Esophagus squamous epithelium (tissue), 4 donors: ENCODE results near the gene RPGR.

Experiments used
- POLR2A ChIP-seq, 4 donors: fragments of 450-650 bp; IDR thresholded peaks; one replicate each; pipeline ENCODE4 v1.6.1; 2017; ENCODE audit warnings: antibody characterized with exemption in 4 of 4, mild to moderate bottlenecking in 4 of 4, moderate library complexity in 3 of 4
- TF ChIP-seq, protein P1 (sequence below), 6 experiments: fragments of 450-650 bp in 4 of 6; fragments of 200-600 bp in 2 of 6; sonication (generic) in 2 of 6; IDR thresholded peaks; one replicate each; pipeline ENCODE4 v1.5.1; 2016 to 2019; ENCODE audit warnings: antibody characterized with exemption in 6 of 6, mild to moderate bottlenecking in 4 of 6, moderate library complexity in 4 of 6

DNA sequence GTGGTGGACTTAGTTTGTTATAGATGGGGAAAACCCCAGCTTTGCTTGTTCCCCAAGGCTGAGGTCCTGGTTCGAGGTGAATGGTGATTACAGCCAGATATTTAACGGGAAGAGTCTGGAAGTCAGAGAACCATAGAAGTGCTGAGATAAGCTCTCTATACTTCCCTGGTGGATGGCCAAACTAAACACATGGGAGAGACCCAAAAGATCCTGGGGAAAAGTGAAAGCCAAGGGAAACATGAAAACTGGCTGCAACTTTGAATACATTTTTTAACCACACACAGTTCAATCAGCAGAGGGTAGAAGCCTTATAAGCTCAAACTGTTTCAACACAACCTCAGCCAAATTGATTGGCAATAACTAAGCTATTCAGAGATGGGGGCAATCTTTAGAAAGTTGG is 77.3 kb downstream of the RPGR start:
- TF ChIP-seq, protein P1, sequence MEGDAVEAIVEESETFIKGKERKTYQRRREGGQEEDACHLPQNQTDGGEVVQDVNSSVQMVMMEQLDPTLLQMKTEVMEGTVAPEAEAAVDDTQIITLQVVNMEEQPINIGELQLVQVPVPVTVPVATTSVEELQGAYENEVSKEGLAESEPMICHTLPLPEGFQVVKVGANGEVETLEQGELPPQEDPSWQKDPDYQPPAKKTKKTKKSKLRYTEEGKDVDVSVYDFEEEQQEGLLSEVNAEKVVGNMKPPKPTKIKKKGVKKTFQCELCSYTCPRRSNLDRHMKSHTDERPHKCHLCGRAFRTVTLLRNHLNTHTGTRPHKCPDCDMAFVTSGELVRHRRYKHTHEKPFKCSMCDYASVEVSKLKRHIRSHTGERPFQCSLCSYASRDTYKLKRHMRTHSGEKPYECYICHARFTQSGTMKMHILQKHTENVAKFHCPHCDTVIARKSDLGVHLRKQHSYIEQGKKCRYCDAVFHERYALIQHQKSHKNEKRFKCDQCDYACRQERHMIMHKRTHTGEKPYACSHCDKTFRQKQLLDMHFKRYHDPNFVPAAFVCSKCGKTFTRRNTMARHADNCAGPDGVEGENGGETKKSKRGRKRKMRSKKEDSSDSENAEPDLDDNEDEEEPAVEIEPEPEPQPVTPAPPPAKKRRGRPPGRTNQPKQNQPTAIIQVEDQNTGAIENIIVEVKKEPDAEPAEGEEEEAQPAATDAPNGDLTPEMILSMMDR (IDR thresholded peaks at IDR 0.05): no peak
- no peak for TF ChIP-seq POLR2A (IDR thresholded peaks at IDR 0.05)
